GM12878 (cell line): ENCODE results near the gene CCDC85A.

Source experiments
- BHLHE40 ChIP-seq, 2 experiments: fragments of 450-650 bp in 1 of 2; IDR thresholded peaks; 2 replicates each; pipeline ENCODE4 v1.6.1; 2011 to 2017; ENCODE audit warnings: low read depth in 2 of 2, borderline replicate concordance in 1 of 2, improper control_type of control experiment in 1 of 2, low read length in 1 of 2, mild to moderate bottlenecking in 1 of 2
- CEBPB ChIP-seq, 2 experiments: fragments of 150-350 bp in 1 of 2; IDR thresholded peaks; 2 replicates each; pipeline ENCODE4 v1.6.1; 2012 to 2014; ENCODE audit warnings: low read depth in 2 of 2, low read length in 2 of 2, borderline replicate concordance in 1 of 2, inconsistent platforms in 1 of 2
- CTCF ChIP-seq, 3 experiments: IDR thresholded peaks in 2 of 3; conservative IDR thresholded peaks in 1 of 3; 2 replicates each; pipeline ENCODE4 v1.5.1; 2011; ENCODE audit warnings: low read depth in 3 of 3, low read length in 3 of 3, mild to moderate bottlenecking in 3 of 3, control low read depth in 2 of 3, moderate library complexity in 2 of 3, inconsistent platforms in 1 of 3, mixed read lengths in 1 of 3; ENCODE audit not compliant: control insufficient read depth in 2 of 3, insufficient read depth in 1 of 3; ENCODE audit errors: extremely low read depth in 1 of 3
- POU2F2 ChIP-seq: IDR thresholded peaks from 3 replicates; pipeline ENCODE4 v1.6.1; 2011; ENCODE audit warnings: low read depth, mild to moderate bottlenecking, low read length, borderline replicate concordance
- PRDM15 ChIP-seq: fragments of 450-650 bp; formaldehyde crosslinking; IDR thresholded peaks from 2 replicates; pipeline ENCODE4 v1.4.0; 2020; ENCODE audit warnings: mild to moderate bottlenecking, moderate library complexity
- RCOR1 ChIP-seq: conservative IDR thresholded peaks from 2 replicates; pipeline ENCODE4 v1.6.1; 2012; ENCODE audit warnings: low read depth, low read length, improper control_type of control experiment
- RFX5 ChIP-seq: IDR thresholded peaks from 2 replicates; pipeline ENCODE4 v1.6.1; 2011; ENCODE audit warnings: low read depth, low read length, improper control_type of control experiment
- USF2 ChIP-seq: IDR thresholded peaks from 2 replicates; pipeline ENCODE4 v1.6.1; 2011; ENCODE audit warnings: low read depth, low read length, improper control_type of control experiment, borderline replicate concordance
- ZZZ3 ChIP-seq: IDR thresholded peaks from 2 replicates; pipeline ENCODE4 v1.6.1; 2011; ENCODE audit warnings: low read depth; ENCODE audit not compliant: control insufficient read depth, insufficient read length

- TF ChIP-seq PRDM15 (CRISPR knock-in tag) (no peak), CEBPB (IDR thresholded peaks at IDR 0.05; ENCODE audit: borderline replicate concordance in 1 of 2, low read depth in 2 of 2, low read length in 2 of 2) (no peak), ZZZ3 (no peak), POU2F2 (no peak), BHLHE40 (IDR thresholded peaks at IDR 0.05; ENCODE audit: borderline replicate concordance in 1 of 2, low read depth in 2 of 2, low read length in 1 of 2) (no peak), RFX5 (no peak), RCOR1 (no peak), CTCF (IDR thresholded peaks at IDR 0.05 in 2 of 3, conservative IDR thresholded peaks at IDR 0.05 in 1 of 3; ENCODE audit: control insufficient read depth in 2 of 3, extremely low read depth in 1 of 3, insufficient read depth in 1 of 3, low read depth in 3 of 3, low read length in 3 of 3) (no peak), USF2 (no peak)
Observed at GRCh38 chr2:56314796-56315195, 131.0 kb downstream of the CCDC85A start.
